NT2/D1 (cell line): Measurements from ENCODE around the gene ZNF469.

Source experiments
- DNase-seq: peaks from one replicate; pipeline ENCODE4 v3.0.0-alpha.2; 2011; ENCODE audit warnings: low read depth, low spot score
- H3K27me3 ChIP-seq: 2 replicates; pipeline ENCODE4 v1.6.0; 2011; ENCODE audit warnings: mild to moderate bottlenecking; ENCODE audit not compliant: insufficient read length, insufficient read depth
- H3K36me3 ChIP-seq: 2 replicates; pipeline ENCODE4 v1.6.1; 2011; ENCODE audit warnings: mild to moderate bottlenecking, low read length, mixed read lengths; ENCODE audit not compliant: insufficient read depth, insufficient read length
- H3K4me1 ChIP-seq: 2 replicates; pipeline ENCODE4 v1.5.1; 2011; ENCODE audit not compliant: insufficient read depth, insufficient read length
- H3K4me3 ChIP-seq: 2 replicates; pipeline ENCODE4 v1.5.1; 2011; ENCODE audit warnings: low read depth; ENCODE audit not compliant: insufficient read length
- H3K9ac ChIP-seq: 2 replicates; pipeline ENCODE4 v1.6.0; 2011; ENCODE audit warnings: low read depth; ENCODE audit not compliant: insufficient read length
- H3K9me3 ChIP-seq: 2 replicates; pipeline ENCODE4 v1.5.1; 2011; ENCODE audit warnings: mild to moderate bottlenecking, low read length; ENCODE audit not compliant: insufficient read depth
- SUZ12 ChIP-seq: IDR thresholded peaks from 2 replicates; pipeline ENCODE4 v1.6.1; 2011; ENCODE audit not compliant: insufficient read length, insufficient read depth; ENCODE audit errors: extremely low read depth
- YY1 ChIP-seq: IDR thresholded peaks from 2 replicates; pipeline ENCODE4 v1.6.1; 2011; ENCODE audit not compliant: insufficient read length, insufficient read depth
- ZNF274 ChIP-seq: IDR thresholded peaks from 2 replicates; pipeline ENCODE4 v1.6.1; 2011; ENCODE audit warnings: mild to moderate bottlenecking, low read depth, low read length

ZNF469 gene

GRCh38 chr16:88429387-88430184, 46.8 kb downstream of the ZNF469 start:
- Histone ChIP-seq H3K27me3 (peaks cover 32% of the 10 kb centered on the region), H3K9me3 (no peaks in the 10 kb centered on the region), H3K4me1 (peaks cover 12% of the 10 kb centered on the region), H3K4me3 (no peak overlapping the region), H3K9ac (peak overlapping the region; percentile 32), H3K36me3 (peaks cover 7% of the 10 kb centered on the region)
- DNase-seq, result no peak
- no peak for TF ChIP-seq YY1
- TF ChIP-seq SUZ12, result no peak
- TF ChIP-seq ZNF274, result no peak

GRCh38 chr16:88430185-88430523, 47.4 kb downstream of the ZNF469 start:
- Histone ChIP-seq H3K4me1 (peaks cover 12% of the 10 kb centered on the region), H3K27me3 (peaks cover 32% of the 10 kb centered on the region), H3K4me3 (peak overlapping the region; percentile 21), H3K9me3 (no peaks in the 10 kb centered on the region), H3K36me3 (peaks cover 8% of the 10 kb centered on the region), H3K9ac (peak overlapping the region; percentile 32)
- no peak for DNase-seq
- TF ChIP-seq ZNF274, result no peak
- no peak for TF ChIP-seq YY1
- no peak for TF ChIP-seq SUZ12

GRCh38 chr16:88430524-88431446, 48.0 kb downstream of the ZNF469 start:
- H3K9ac ChIP-seq, result peak overlapping the region; percentile 64
- H3K9me3 ChIP-seq, result no peaks in the 10 kb centered on the region
- peaks cover 32% of the 10 kb centered on the region for H3K27me3 ChIP-seq
- DNase-seq, result no peak
- peaks cover 2% of the 10 kb centered on the region for H3K36me3 ChIP-seq
- H3K4me3 ChIP-seq, result peak overlapping the region; percentile 21
- no peak for TF ChIP-seq SUZ12
- TF ChIP-seq YY1, result no peak
- no peak for TF ChIP-seq ZNF274
- H3K4me1 ChIP-seq, result peaks cover 12% of the 10 kb centered on the region

- Histone ChIP-seq H3K9me3 (no peaks in the 10 kb centered on the region), H3K27me3 (peaks cover 32% of the 10 kb centered on the region), H3K4me1 (peaks cover 14% of the 10 kb centered on the region), H3K4me3 (no peak overlapping the region), H3K9ac (peak overlapping the region; percentile 25), H3K36me3 (peaks cover 9% of the 10 kb centered on the region)
- DNase-seq, result no peak
- TF ChIP-seq YY1, result no peak
- no peak for TF ChIP-seq ZNF274
Observed at GRCh38 chr16:88431651-88432050, 48.9 kb downstream of the ZNF469 start.

GRCh38 chr16:88432174-88432573, 49.4 kb downstream of the ZNF469 start:
- peaks cover 32% of the 10 kb centered on the region for H3K27me3 ChIP-seq
- no peak overlapping the region for H3K4me3 ChIP-seq
- H3K4me1 ChIP-seq, result peaks cover 17% of the 10 kb centered on the region
- TF ChIP-seq SUZ12 (no peak), YY1 (no peak), ZNF274 (no peak)
- H3K9me3 ChIP-seq, result no peaks in the 10 kb centered on the region
- DNase-seq, result no peak
- no peak overlapping the region for H3K9ac ChIP-seq
- peaks cover 12% of the 10 kb centered on the region for H3K36me3 ChIP-seq
